22Rv1 (cell line): ENCODE results near the gene SPPL2A.

ENCODE experiments used
- CTCF ChIP-seq: fragments of 450-650 bp; IDR thresholded peaks from 2 replicates; pipeline ENCODE4 v1.5.1; 2017; ENCODE audit warnings: mild to moderate bottlenecking
- ZFX ChIP-seq: fragments of 450-650 bp; IDR thresholded peaks from 2 replicates; pipeline ENCODE4 v1.6.1; 2017; ENCODE audit warnings: antibody characterized with exemption, borderline replicate concordance

GRCh38 chr15:50778086-50778485 is 12.6 kb upstream of the SPPL2A start:
- TF ChIP-seq CTCF, result no peak
- no peak for TF ChIP-seq ZFX
